Activated T-helper 9 cell treated with anti-CD3 and anti-CD28 coated beads, Interleukin-2, amount 50 U/mL, for 16 hours (primary cell): ENCODE data around the gene CRYBB2.
"Not testable (repeated sequence)": the region's sequence is repeated elsewhere in the genome, so short reads cannot be mapped to it uniquely, and the experiment has no call there.

Source experiments
- DNase-seq: peaks from one replicate; pipeline ENCODE4 v3.0.0-alpha.2; 2020; ENCODE audit warnings: low read depth

The CRYBB2 gene

GRCh38 chr22:25219211-25219689 is at the start of gene CRYBB2:
TSS of gene CRYBB2 (plus strand) at chr22:25219639. CDS start at chr22:25221430, 1,791 bp downstream.
- no peak for DNase-seq

GRCh38 chr22:25170426-25170980 is 48.9 kb upstream of the CRYBB2 start:
- no peak for DNase-seq

- DNase-seq: no peak
These were observed 47.3 kb upstream of the CRYBB2 start for GRCh38 chr22:25172153-25172552.

GRCh38 chr22:25174156-25174887 is 45.1 kb upstream of the CRYBB2 start:
- DNase-seq: no peak

GRCh38 chr22:25174888-25175411 is 44.5 kb upstream of the CRYBB2 start:
- no peak for DNase-seq

GRCh38 chr22:25176175-25176574 is 43.3 kb upstream of the CRYBB2 start:
- no peak for DNase-seq

GRCh38 chr22:25176799-25177198 is 42.6 kb upstream of the CRYBB2 start:
- DNase-seq: no peak

GRCh38 chr22:25177226-25177625 is 42.2 kb upstream of the CRYBB2 start:
- no peak for DNase-seq

- DNase-seq: no peak
These were observed 41.5 kb upstream of the CRYBB2 start for GRCh38 chr22:25177895-25178294.

- not testable (repeated sequence) for DNase-seq
These were observed 41.1 kb upstream of the CRYBB2 start for GRCh38 chr22:25178348-25178747.

- not testable (repeated sequence) for DNase-seq
These were observed 40.4 kb upstream of the CRYBB2 start for GRCh38 chr22:25178869-25179631.

- DNase-seq: no peak
These were observed 37.0 kb upstream of the CRYBB2 start for GRCh38 chr22:25182131-25183110.

- no peak for DNase-seq
These were observed 35.4 kb upstream of the CRYBB2 start for GRCh38 chr22:25183949-25184619.

GRCh38 chr22:25186140-25186539 is 33.3 kb upstream of the CRYBB2 start:
- DNase-seq: no peak

GRCh38 chr22:25187469-25187868 is 32.0 kb upstream of the CRYBB2 start:
- no peak for DNase-seq

GRCh38 chr22:25192406-25192805 is 27.0 kb upstream of the CRYBB2 start:
- DNase-seq: no peak

GRCh38 chr22:25193130-25193529 is 26.3 kb upstream of the CRYBB2 start:
- no peak for DNase-seq

GRCh38 chr22:25193548-25193947 is 25.9 kb upstream of the CRYBB2 start:
- no peak for DNase-seq

- DNase-seq: no peak
These were observed 23.1 kb upstream of the CRYBB2 start for GRCh38 chr22:25196326-25196725.

GRCh38 chr22:25197340-25197739 is 22.1 kb upstream of the CRYBB2 start:
- DNase-seq: no peak
